GM23338 (cell line): Measurements from ENCODE around the gene NKX3-2. TPM values are rescaled to one million over a fixed set of nuclear protein-coding genes. Genes with fewer than 3 reads are reported as not detected.

Source experiments
- ATAC-seq: fragments of 200-7000 bp; cut with Tn5 transposase; 3 replicates; pipeline ENCODE4 v1.9.1; 2020
- DNase-seq: peaks from one replicate; pipeline ENCODE4 v3.0.0-alpha.2; 2015; ENCODE audit warnings: low spot score
- H2AFZ ChIP-seq: fragments of 200-600 bp; sonication (generic); 2 replicates; pipeline ENCODE4 v1.8.0; 2016; ENCODE audit warnings: antibody characterized with exemption, mild to moderate bottlenecking, moderate library complexity
- H3F3A ChIP-seq: fragments of 200-600 bp; sonication (generic); replicated peaks from 2 replicates; pipeline ENCODE4 v1.8.0; 2017; ENCODE audit warnings: antibody characterized with exemption, mixed run types, low read depth
- H3K27ac ChIP-seq: fragments of 200-600 bp; sonication (generic); 2 replicates; pipeline ENCODE4 v1.6.1; 2016; ENCODE audit warnings: low read depth
- H3K27me3 ChIP-seq: fragments of 200-600 bp; sonication (generic); 2 replicates; pipeline ENCODE4 v1.8.0; 2016; ENCODE audit warnings: mild to moderate bottlenecking, mixed run types, moderate library complexity; ENCODE audit not compliant: insufficient read depth
- H3K36me3 ChIP-seq: fragments of 200-600 bp; sonication (generic); 2 replicates; pipeline ENCODE4 v1.8.0; 2016; ENCODE audit warnings: mild to moderate bottlenecking; ENCODE audit not compliant: insufficient read depth
- H3K4me1 ChIP-seq: fragments of 200-600 bp; sonication (generic); 2 replicates; pipeline ENCODE4 v1.8.0; 2016; ENCODE audit warnings: mild to moderate bottlenecking, moderate library complexity; ENCODE audit not compliant: insufficient read depth
- H3K4me2 ChIP-seq: fragments of 200-600 bp; sonication (generic); 2 replicates; pipeline ENCODE4 v1.7.1; 2017; ENCODE audit warnings: mixed run types
- H3K4me3 ChIP-seq: fragments of 200-600 bp; sonication (generic); 2 replicates; pipeline ENCODE4 v1.6.1; 2016; ENCODE audit warnings: mixed run types
- H3K79me2 ChIP-seq: fragments of 200-600 bp; sonication (generic); replicated peaks from 2 replicates; pipeline ENCODE4 v1.8.0; 2017; ENCODE audit warnings: mild to moderate bottlenecking; ENCODE audit not compliant: insufficient read depth
- H3K9me2 ChIP-seq: fragments of 200-600 bp; sonication (generic); 2 replicates; pipeline ENCODE4 v1.8.0; 2017; ENCODE audit not compliant: insufficient read depth
- H4K20me1 ChIP-seq: fragments of 200-600 bp; sonication (generic); replicated peaks from 2 replicates; pipeline ENCODE4 v1.8.0; 2017; ENCODE audit warnings: mild to moderate bottlenecking; ENCODE audit not compliant: insufficient read depth
- H3K27ac Mint-ChIP-seq: 2 replicates; pipeline ENCODE4 v1.8.0; 2020; ENCODE audit warnings: inconsistent platforms, mild to moderate bottlenecking, moderate library complexity, mixed read lengths
- H3K27me3 Mint-ChIP-seq: 3 replicates; pipeline ENCODE4 v1.8.0; 2022; ENCODE audit warnings: low read depth, mild to moderate bottlenecking, moderate library complexity, mixed read lengths, inconsistent platforms; ENCODE audit not compliant: insufficient read depth, poor library complexity
- H3K36me3 Mint-ChIP-seq: 3 replicates; pipeline ENCODE4 v1.8.0; 2021; ENCODE audit warnings: low read depth, mild to moderate bottlenecking, inconsistent platforms, moderate library complexity, mixed read lengths
- H3K4me1 Mint-ChIP-seq: 3 replicates; pipeline ENCODE4 v1.8.0; 2020; ENCODE audit warnings: mild to moderate bottlenecking, inconsistent platforms, mixed read lengths
- H3K4me3 Mint-ChIP-seq: 3 replicates; pipeline ENCODE4 v1.8.0; 2021; ENCODE audit warnings: moderate library complexity, mild to moderate bottlenecking, inconsistent platforms, mixed read lengths
- H3K9me3 Mint-ChIP-seq: 3 replicates; pipeline ENCODE4 v1.8.0; 2020; ENCODE audit warnings: moderate library complexity, mild to moderate bottlenecking, inconsistent platforms, mixed read lengths
- CREB1 ChIP-seq: fragments of 250-450 bp; sonication (Bioruptor Pico); IDR thresholded peaks from 2 replicates; pipeline ENCODE4 v1.5.0; 2020; ENCODE audit warnings: low read depth, mild to moderate bottlenecking, moderate library complexity
- EZH2 ChIP-seq: fragments of 200-600 bp; sonication (generic); IDR thresholded peaks from one replicate; pipeline ENCODE4 v1.8.0; 2017; ENCODE audit warnings: antibody characterized with exemption, mild to moderate bottlenecking, low read depth; ENCODE audit not compliant: unreplicated experiment
- EZH2phosphoT487 ChIP-seq: fragments of 200-600 bp; sonication (generic); IDR thresholded peaks from one replicate; pipeline ENCODE4 v1.8.1; 2018; ENCODE audit warnings: antibody characterized with exemption; ENCODE audit not compliant: unreplicated experiment
- JUNB ChIP-seq: IDR thresholded peaks from one replicate; pipeline ENCODE4 v1.6.1; 2016; ENCODE audit warnings: antibody characterized with exemption; ENCODE audit not compliant: unreplicated experiment
- NANOG ChIP-seq: IDR thresholded peaks from 2 replicates; pipeline ENCODE4 v1.6.1; 2016; ENCODE audit warnings: antibody characterized with exemption, borderline replicate concordance
- POLR2AphosphoS5 ChIP-seq: IDR thresholded peaks from 2 replicates; pipeline ENCODE4 v1.6.1; 2016; ENCODE audit warnings: antibody characterized with exemption, low read depth
- STAT1 ChIP-seq: IDR thresholded peaks from one replicate; pipeline ENCODE4 v1.6.1; 2016; ENCODE audit warnings: antibody characterized with exemption; ENCODE audit not compliant: unreplicated experiment
- ZNF114 ChIP-seq: fragments of 250-450 bp; sonication (Bioruptor Pico); IDR thresholded peaks from 2 replicates; pipeline ENCODE4 v1.5.0; 2020; ENCODE audit warnings: mild to moderate bottlenecking, moderate library complexity
- ZNF331 ChIP-seq: fragments of 250-450 bp; sonication (Bioruptor Pico); IDR thresholded peaks from 2 replicates; pipeline ENCODE4 v1.5.0; 2020; ENCODE audit warnings: low read depth, mild to moderate bottlenecking, moderate library complexity
- ZNF462 ChIP-seq: fragments of 250-450 bp; sonication (Bioruptor Pico); IDR thresholded peaks from 2 replicates; pipeline ENCODE4 v1.5.0; 2020; ENCODE audit warnings: mild to moderate bottlenecking, moderate library complexity
- polyA plus RNA-seq: library from polyadenylated mRNA; unstranded; fragments of >200 nt; fragmentation: Nextera tagmentation; extraction: Ambion mirVana; gene quantifications from 2 replicates; pipeline ENCODE4 v1.2.1, GENCODE V29; 2016
- total RNA-seq: library from RNA; depleted of rRNA; stranded (reverse); fragments of >200 nt; shearing (Covaris generic); gene quantifications from 2 replicates; pipeline ENCODE4 v1.2.3, GENCODE V29; 2014
- TF ChIP-seq, protein P1 (sequence below), 2 experiments: fragments of 200-600 bp in 1 of 2; sonication (generic) in 1 of 2; conservative IDR thresholded peaks; 2 replicates each; pipeline versions ENCODE4 v1.5.1 to v1.6.1; 2016 to 2017; ENCODE audit warnings: antibody characterized with exemption in 2 of 2, low read depth in 2 of 2, mild to moderate bottlenecking in 2 of 2, moderate library complexity in 1 of 2
- TF ChIP-seq, protein P2 (sequence below): IDR thresholded peaks from one replicate; pipeline ENCODE4 v1.6.1; 2018; ENCODE audit warnings: antibody characterized with exemption; ENCODE audit not compliant: unreplicated experiment
- TF ChIP-seq, protein P3 (sequence below): IDR thresholded peaks from 2 replicates; pipeline ENCODE4 v1.6.1; 2016; ENCODE audit warnings: antibody characterized with exemption

NKX3-2 gene
- total and polyA plus RNA-seq, 2 experiments from 2014 or later = 0.14 TPM; not detected in 1

GRCh38 chr4:13570916-13571315, 26.6 kb upstream of the NKX3-2 start:
- H3K27me3 Mint-ChIP-seq = no peaks in the 10 kb centered on the region
- H3K36me3 Mint-ChIP-seq = peaks cover 29% of the 10 kb centered on the region
- H3K4me3 Mint-ChIP-seq = no peak overlapping the region
- no peaks in the 10 kb centered on the region for H3K9me3 Mint-ChIP-seq
- Histone ChIP-seq H3K9me2 (no peaks in the 10 kb centered on the region), H3K4me3 (no peak overlapping the region), H3K36me3 (0 out of 2 replicates have a peak, but pooled peaks cover 14% of the 10 kb centered on the region), H2AFZ (no peak overlapping the region), H4K20me1 (peaks cover 2% of the 10 kb centered on the region; the same call in 1 of the 2 replicates), H3K27me3 (no peaks in the 10 kb centered on the region), H3K79me2 (no peaks in the 10 kb centered on the region), H3K27ac (no peak overlapping the region), H3K4me2 (no peak overlapping the region), H3F3A (no peaks in the 10 kb centered on the region), H3K4me1 (no peaks in the 10 kb centered on the region)
- ATAC-seq (no peak), DNase-seq (no peak)
- TF ChIP-seq STAT1 = no peak
- no peak for TF ChIP-seq NANOG
- TF ChIP-seq, protein P1, sequence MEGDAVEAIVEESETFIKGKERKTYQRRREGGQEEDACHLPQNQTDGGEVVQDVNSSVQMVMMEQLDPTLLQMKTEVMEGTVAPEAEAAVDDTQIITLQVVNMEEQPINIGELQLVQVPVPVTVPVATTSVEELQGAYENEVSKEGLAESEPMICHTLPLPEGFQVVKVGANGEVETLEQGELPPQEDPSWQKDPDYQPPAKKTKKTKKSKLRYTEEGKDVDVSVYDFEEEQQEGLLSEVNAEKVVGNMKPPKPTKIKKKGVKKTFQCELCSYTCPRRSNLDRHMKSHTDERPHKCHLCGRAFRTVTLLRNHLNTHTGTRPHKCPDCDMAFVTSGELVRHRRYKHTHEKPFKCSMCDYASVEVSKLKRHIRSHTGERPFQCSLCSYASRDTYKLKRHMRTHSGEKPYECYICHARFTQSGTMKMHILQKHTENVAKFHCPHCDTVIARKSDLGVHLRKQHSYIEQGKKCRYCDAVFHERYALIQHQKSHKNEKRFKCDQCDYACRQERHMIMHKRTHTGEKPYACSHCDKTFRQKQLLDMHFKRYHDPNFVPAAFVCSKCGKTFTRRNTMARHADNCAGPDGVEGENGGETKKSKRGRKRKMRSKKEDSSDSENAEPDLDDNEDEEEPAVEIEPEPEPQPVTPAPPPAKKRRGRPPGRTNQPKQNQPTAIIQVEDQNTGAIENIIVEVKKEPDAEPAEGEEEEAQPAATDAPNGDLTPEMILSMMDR (conservative IDR thresholded peaks at IDR 0.05; ENCODE audit: low read depth in 2 of 2) = no peak
- TF ChIP-seq POLR2AphosphoS5 = no peak
- TF ChIP-seq, protein P2, sequence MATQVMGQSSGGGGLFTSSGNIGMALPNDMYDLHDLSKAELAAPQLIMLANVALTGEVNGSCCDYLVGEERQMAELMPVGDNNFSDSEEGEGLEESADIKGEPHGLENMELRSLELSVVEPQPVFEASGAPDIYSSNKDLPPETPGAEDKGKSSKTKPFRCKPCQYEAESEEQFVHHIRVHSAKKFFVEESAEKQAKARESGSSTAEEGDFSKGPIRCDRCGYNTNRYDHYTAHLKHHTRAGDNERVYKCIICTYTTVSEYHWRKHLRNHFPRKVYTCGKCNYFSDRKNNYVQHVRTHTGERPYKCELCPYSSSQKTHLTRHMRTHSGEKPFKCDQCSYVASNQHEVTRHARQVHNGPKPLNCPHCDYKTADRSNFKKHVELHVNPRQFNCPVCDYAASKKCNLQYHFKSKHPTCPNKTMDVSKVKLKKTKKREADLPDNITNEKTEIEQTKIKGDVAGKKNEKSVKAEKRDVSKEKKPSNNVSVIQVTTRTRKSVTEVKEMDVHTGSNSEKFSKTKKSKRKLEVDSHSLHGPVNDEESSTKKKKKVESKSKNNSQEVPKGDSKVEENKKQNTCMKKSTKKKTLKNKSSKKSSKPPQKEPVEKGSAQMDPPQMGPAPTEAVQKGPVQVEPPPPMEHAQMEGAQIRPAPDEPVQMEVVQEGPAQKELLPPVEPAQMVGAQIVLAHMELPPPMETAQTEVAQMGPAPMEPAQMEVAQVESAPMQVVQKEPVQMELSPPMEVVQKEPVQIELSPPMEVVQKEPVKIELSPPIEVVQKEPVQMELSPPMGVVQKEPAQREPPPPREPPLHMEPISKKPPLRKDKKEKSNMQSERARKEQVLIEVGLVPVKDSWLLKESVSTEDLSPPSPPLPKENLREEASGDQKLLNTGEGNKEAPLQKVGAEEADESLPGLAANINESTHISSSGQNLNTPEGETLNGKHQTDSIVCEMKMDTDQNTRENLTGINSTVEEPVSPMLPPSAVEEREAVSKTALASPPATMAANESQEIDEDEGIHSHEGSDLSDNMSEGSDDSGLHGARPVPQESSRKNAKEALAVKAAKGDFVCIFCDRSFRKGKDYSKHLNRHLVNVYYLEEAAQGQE = no peak
- TF ChIP-seq JUNB = no peak
- no peak for TF ChIP-seq ZNF114
- TF ChIP-seq EZH2 = no peak
- TF ChIP-seq, protein P3, sequence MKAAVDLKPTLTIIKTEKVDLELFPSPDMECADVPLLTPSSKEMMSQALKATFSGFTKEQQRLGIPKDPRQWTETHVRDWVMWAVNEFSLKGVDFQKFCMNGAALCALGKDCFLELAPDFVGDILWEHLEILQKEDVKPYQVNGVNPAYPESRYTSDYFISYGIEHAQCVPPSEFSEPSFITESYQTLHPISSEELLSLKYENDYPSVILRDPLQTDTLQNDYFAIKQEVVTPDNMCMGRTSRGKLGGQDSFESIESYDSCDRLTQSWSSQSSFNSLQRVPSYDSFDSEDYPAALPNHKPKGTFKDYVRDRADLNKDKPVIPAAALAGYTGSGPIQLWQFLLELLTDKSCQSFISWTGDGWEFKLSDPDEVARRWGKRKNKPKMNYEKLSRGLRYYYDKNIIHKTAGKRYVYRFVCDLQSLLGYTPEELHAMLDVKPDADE = no peak
- no peak for TF ChIP-seq EZH2phosphoT487
- TF ChIP-seq ZNF462 (CRISPR knock-in tag) = no peak
- TF ChIP-seq ZNF331 (CRISPR knock-in tag) = no peak
- TF ChIP-seq CREB1 = no peak
- H3K4me1 Mint-ChIP-seq = no peaks in the 10 kb centered on the region
- no peak overlapping the region for H3K27ac Mint-ChIP-seq
